Loucy (cell line): ENCODE measurements around the gene IQCE.

Source experiments
- H2AFZ ChIP-seq: fragments of 200-600 bp; sonication (generic); 2 replicates; pipeline ENCODE4 v1.6.0; 2016; ENCODE audit warnings: antibody characterized with exemption, mild to moderate bottlenecking, low read length, moderate library complexity
- H3F3A ChIP-seq: fragments of 200-600 bp; 2 replicates; pipeline ENCODE4 v1.6.0; 2016; ENCODE audit warnings: antibody characterized with exemption, low read depth, mild to moderate bottlenecking
- H3K27me3 ChIP-seq: fragments of 200-600 bp; sonication (generic); 2 replicates; pipeline ENCODE4 v1.6.1; 2014; ENCODE audit warnings: low read length, mild to moderate bottlenecking; ENCODE audit not compliant: insufficient read depth, poor library complexity, severe bottlenecking
- H3K36me3 ChIP-seq: fragments of 200-600 bp; sonication (generic); 2 replicates; pipeline ENCODE4 v1.6.1; 2016; ENCODE audit warnings: low read length; ENCODE audit not compliant: insufficient read depth
- H3K4me1 ChIP-seq: fragments of 200-600 bp; sonication (generic); 2 replicates; pipeline ENCODE4 v1.5.1; 2014; ENCODE audit warnings: low read length, mild to moderate bottlenecking; ENCODE audit not compliant: insufficient read depth, poor library complexity, severe bottlenecking
- H3K4me2 ChIP-seq: fragments of 200-600 bp; sonication (generic); 2 replicates; pipeline ENCODE4 v1.6.0; 2014; ENCODE audit warnings: antibody characterized with exemption, low read length, low read depth, mild to moderate bottlenecking; ENCODE audit not compliant: poor library complexity, severe bottlenecking
- H3K4me3 ChIP-seq: fragments of 200-600 bp; sonication (generic); 2 replicates; pipeline ENCODE4 v1.5.1; 2014; ENCODE audit warnings: low read length, mild to moderate bottlenecking, mixed read lengths; ENCODE audit not compliant: poor library complexity, severe bottlenecking
- H3K79me2 ChIP-seq: fragments of 200-600 bp; sonication (generic); 2 replicates; pipeline ENCODE4 v1.6.1; 2014; ENCODE audit warnings: low read length; ENCODE audit not compliant: insufficient read depth
- H3K9ac ChIP-seq: fragments of 200-600 bp; sonication (generic); 2 replicates; pipeline ENCODE4 v1.6.0; 2014; ENCODE audit warnings: mild to moderate bottlenecking, low read depth, low read length, moderate library complexity; ENCODE audit not compliant: poor library complexity, severe bottlenecking
- H3K9me2 ChIP-seq: fragments of 200-600 bp; sonication (generic); replicated peaks from 2 replicates; pipeline ENCODE4 v1.6.1; 2016; ENCODE audit warnings: low read depth, low read length, mixed read lengths
- H3K9me3 ChIP-seq: fragments of 200-600 bp; sonication (generic); 2 replicates; pipeline ENCODE4 v1.6.1; 2014; ENCODE audit warnings: mild to moderate bottlenecking, antibody characterized with exemption, low read length, low read depth; ENCODE audit not compliant: insufficient read depth
- H4K20me1 ChIP-seq: fragments of 200-600 bp; sonication (generic); 2 replicates; pipeline ENCODE4 v1.6.0; 2014; ENCODE audit warnings: antibody characterized with exemption, low read length, mild to moderate bottlenecking; ENCODE audit not compliant: insufficient read depth, poor library complexity, severe bottlenecking
- CTCF ChIP-seq: fragments of 200-600 bp; sonication (generic); conservative IDR thresholded peaks from 2 replicates; pipeline ENCODE4 v1.5.1; 2014; ENCODE audit warnings: mild to moderate bottlenecking, antibody characterized with exemption, low read length
- EZH2phosphoT487 ChIP-seq: fragments of 200-600 bp; IDR thresholded peaks from 2 replicates; pipeline ENCODE4 v1.6.1; 2018; ENCODE audit warnings: antibody characterized with exemption, mild to moderate bottlenecking, moderate library complexity, borderline replicate concordance

The IQCE gene

GRCh38 chr7:2521952-2522591 lies 36.7 kb upstream of the IQCE start:
- no peaks in the 10 kb centered on the region for H3K79me2 ChIP-seq
- H3K4me2 ChIP-seq: peak overlapping the region; percentile 63
- H3K27me3 ChIP-seq: no peaks in the 10 kb centered on the region
- no peaks in the 10 kb centered on the region for H3K9me3 ChIP-seq
- H3K9me2 ChIP-seq: no peaks in the 10 kb centered on the region
- H3K4me3 ChIP-seq: peak overlapping the region; percentile 56
- no peak for TF ChIP-seq CTCF
- TF ChIP-seq EZH2phosphoT487: no peak
- H3K9ac ChIP-seq: peak overlapping the region; percentile 33
- no peaks in the 10 kb centered on the region for H3K36me3 ChIP-seq
- H2AFZ ChIP-seq: no peak overlapping the region
- no peaks in the 10 kb centered on the region for H4K20me1 ChIP-seq
- no peaks in the 10 kb centered on the region; the same call in 1 of the 2 replicates for H3F3A ChIP-seq
- H3K4me1 ChIP-seq: peaks cover 47% of the 10 kb centered on the region

- peaks cover 47% of the 10 kb centered on the region for H3K4me1 ChIP-seq
- no peaks in the 10 kb centered on the region for H3K27me3 ChIP-seq
- peak overlapping the region; percentile 63 for H3K4me2 ChIP-seq
- peak overlapping the region; percentile 33 for H3K9ac ChIP-seq
- H3K9me2 ChIP-seq: no peaks in the 10 kb centered on the region
- peak overlapping the region; percentile 56 for H3K4me3 ChIP-seq
- TF ChIP-seq CTCF (no peak), EZH2phosphoT487 (no peak)
- no peaks in the 10 kb centered on the region; the same call in 1 of the 2 replicates for H3F3A ChIP-seq
- no peaks in the 10 kb centered on the region for H4K20me1 ChIP-seq
- H3K9me3 ChIP-seq: no peaks in the 10 kb centered on the region
- H3K79me2 ChIP-seq: no peaks in the 10 kb centered on the region
- no peaks in the 10 kb centered on the region for H3K36me3 ChIP-seq
- H2AFZ ChIP-seq: no peak overlapping the region
Observed at GRCh38 chr7:2522780-2523433, 35.9 kb upstream of the IQCE start.

- TF ChIP-seq CTCF (no peak), EZH2phosphoT487 (no peak)
- no peak overlapping the region for H3K9ac ChIP-seq
Observed at GRCh38 chr7:2523461-2523936, 35.3 kb upstream of the IQCE start.

More at GRCh38 chr7:2523461-2523936, 35.3 kb upstream of the IQCE start:
- Histone ChIP-seq H3K4me1 (peaks cover 47% of the 10 kb centered on the region), H3K36me3 (no peaks in the 10 kb centered on the region), H3K4me2 (peak overlapping the region; percentile 63), H3K27me3 (no peaks in the 10 kb centered on the region), H2AFZ (no peak overlapping the region), H4K20me1 (no peaks in the 10 kb centered on the region), H3K9me3 (no peaks in the 10 kb centered on the region), H3F3A (no peaks in the 10 kb centered on the region; the same call in 1 of the 2 replicates), H3K79me2 (no peaks in the 10 kb centered on the region), H3K4me3 (no peak overlapping the region), H3K9me2 (no peaks in the 10 kb centered on the region)
